Measurements from ENCODE around the gene PREX1. TPM values are rescaled to one million over a fixed set of nuclear protein-coding genes. Genes with fewer than 3 reads are reported as not detected.

The PREX1 gene
- total and polyA plus RNA-seq, 2 of the 4 experiments (the other 2 are of a cell fraction): 0.67 to 0.72 TPM

- Histone ChIP-seq H2BK15ac (ENCODE audit: low read depth, low read length) (no peak overlapping the region), H3K36me3 (ENCODE audit: control insufficient read depth, insufficient read depth, low read length) (no peaks in the 10 kb centered on the region), H2AFZ (replicated peaks; ENCODE audit: low read length, poor library complexity) (no peak overlapping the region), H3K27me3 (ENCODE audit: control insufficient read depth, insufficient read depth, low read length) (no peaks in the 10 kb centered on the region), H2BK20ac (ENCODE audit: low read depth, low read length) (no peak overlapping the region), H3K27ac (ENCODE audit: insufficient read depth, low read length) (no peak overlapping the region), H4K8ac (ENCODE audit: low read depth in 2 of 2, low read length in 2 of 2) (no peak overlapping the region), H3K4me1 (ENCODE audit: control insufficient read depth, insufficient read depth, low read length) (peaks cover 13% of the 10 kb centered on the region; the same call in 1 of the 2 replicates), H2BK5ac (ENCODE audit: low read depth, low read length, poor library complexity, severe bottlenecking) (no peak overlapping the region), H3K18ac (ENCODE audit: low read depth, low read length) (no peak overlapping the region; the same call in 1 of the 2 replicates), H3K14ac (replicated peaks; ENCODE audit: low read depth, low read length) (no peak overlapping the region), H3K9me3 (ENCODE audit: control insufficient read depth, insufficient read depth, low read length) (no peaks in the 10 kb centered on the region), H2AK5ac (ENCODE audit: low read depth, low read length) (no peak overlapping the region), H4K91ac (ENCODE audit: insufficient read depth, low read depth, low read length) (no peak overlapping the region), H4K20me1 (ENCODE audit: insufficient read depth, low read length) (no peaks in the 10 kb centered on the region), H3K9me1 (ENCODE audit: insufficient read depth, low read length) (no peaks in the 10 kb centered on the region; the same call in 1 of the 2 replicates), H3K79me1 (ENCODE audit: low read depth in 1 of 2, low read length in 2 of 2) (no peaks in the 10 kb centered on the region), H2BK120ac (ENCODE audit: low read depth, low read length) (no peak overlapping the region; the same call in 1 of the 2 replicates), H4K5ac (ENCODE audit: low read depth, low read length) (no peak overlapping the region), H2AK9ac (replicated peaks; ENCODE audit: low read depth, low read length, poor library complexity) (no peak overlapping the region), H3K23ac (ENCODE audit: low read depth, low read length) (no peak overlapping the region), H3K9ac (ENCODE audit: low read depth, low read length) (no peak overlapping the region), H3K56ac (ENCODE audit: extremely low read depth, insufficient read depth, low read length) (no peak overlapping the region), H3K4me2 (ENCODE audit: low read depth, low read length) (no peak overlapping the region), H3K4ac (ENCODE audit: low read depth, low read length) (no peak overlapping the region), H3K4me3 (ENCODE audit: insufficient read depth, low read depth, low read length) (no peak overlapping the region)
- in situ Hi-C loops (cut with MboI; ENCODE audit: low sequenced_read_pairs) (no loop called here), intact Hi-C loops (cut with micrococcal nuclease) (no loop called here), dilution Hi-C loops (cut with HindIII; ENCODE audit: low sequenced_read_pairs, unreplicated experiment) (no loop called here)
- no TSS peak for BruUV-seq (replicated peaks)
- DNase-seq (no peak), ATAC-seq (ENCODE audit: low read depth) (no peak)
- CTCF ChIA-PET: interaction anchor here (1.3 kb wide), 1 partner anchor 13 kb away, joined by 3 read pairs; no protein-coding TSS in a partner anchor
- POLR2A ChIA-PET (ENCODE audit: unreplicated experiment): no interaction called here
- TF ChIP-seq NFE2L2 (IDR thresholded peaks at IDR 0.05; ENCODE audit: low read depth, low read length) (no peak), BHLHE40 (IDR thresholded peaks at IDR 0.05; ENCODE audit: low read depth, low read length) (no peak), CHD1 (IDR thresholded peaks at IDR 0.05; ENCODE audit: low read depth, low read length) (no peak), POLR2A (IDR thresholded peaks at IDR 0.05; ENCODE audit: low read depth, low read length) (no peak), MXI1 (IDR thresholded peaks at IDR 0.05; ENCODE audit: borderline replicate concordance, low read depth, low read length) (no peak), ELK1 (IDR thresholded peaks at IDR 0.05; ENCODE audit: borderline replicate concordance, low read depth, low read length) (no peak), RFX5 (IDR thresholded peaks at IDR 0.05; ENCODE audit: low read depth, low read length) (no peak), MAFK (IDR thresholded peaks at IDR 0.05; ENCODE audit: low read depth, low read length) (no peak), MAZ (IDR thresholded peaks at IDR 0.05; ENCODE audit: borderline replicate concordance, low read depth, low read length) (no peak), RAD21 (IDR thresholded peaks at IDR 0.05; ENCODE audit: low read length) (no peak), USF2 (IDR thresholded peaks at IDR 0.05; ENCODE audit: low read depth, low read length) (no peak), CEBPB (IDR thresholded peaks at IDR 0.05; ENCODE audit: low read depth, low read length) (no peak), RCOR1 (IDR thresholded peaks at IDR 0.05; ENCODE audit: insufficient replicate concordance, low read length) (no peak)
- WGBS, 2 experiments (ENCODE audit: extremely low coverage in 2 of 2, insufficient read length in 1 of 2): 68% methylated on average over 9 of the region's 12 CpGs; no CpG with 5 or more reads in 1 of the 2 experiments
These were observed 144.2 kb downstream of the PREX1 start for GRCh38 chr20:48683467-48684175.
